ENCODE results near the gene XYLT1. TPM values are rescaled to one million over a fixed set of nuclear protein-coding genes. Genes with fewer than 3 reads are reported as not detected.
A peak's percentile ranks its signal among the peaks of the same experiment; 100 is the strongest.

Gene XYLT1
- total and polyA plus RNA-seq, 9 of the 15 experiments (the other 6 are each of a cell fraction or from before 2014, with no cell fraction given), result 0.03 to 0.09 (median 0.08) TPM; not detected in 6

GRCh38 chr16:17364319-17365210, 106.2 kb downstream of the XYLT1 start:
- WGBS (ENCODE audit: insufficient coverage, low coverage, missing lambda C conversion rate), result under 1% methylated on average over 18 of the region's 18 CpGs
- no peak overlapping the region for H3K27ac ChIP-seq (ENCODE audit: extremely low read depth, low read depth, low read length)
- intact Hi-C loops (cut with micrococcal nuclease) (no loop called here), in situ Hi-C loops (cut with MboI) (no loop called here)
- no peak overlapping the region for H3K9ac ChIP-seq (ENCODE audit: insufficient read depth in 1 of 2, low read depth in 2 of 2, low read length in 2 of 2)
- H3K4me3 ChIP-seq, result no peak overlapping the region
- H3K9me3 ChIP-seq (replicated peaks; ENCODE audit: control insufficient read depth, insufficient read depth, low read depth, low read length), result no peaks in the 10 kb centered on the region
- H3K9me1 ChIP-seq (ENCODE audit: control insufficient read depth, insufficient read depth, low read length), result no peaks in the 10 kb centered on the region
- ChIA-PET CTCF (ENCODE audit: low intra/inter-chr PET ratio) (no interaction called here), POLR2A (interaction anchor here (1.1 kb wide), 1 partner anchor 13 kb away, joined by 5 read pairs; no protein-coding TSS in a partner anchor)
- H3K4me1 ChIP-seq (replicated peaks in 1 of 2; ENCODE audit: control insufficient read depth in 2 of 2, insufficient read depth in 2 of 2, low read length in 2 of 2), result no peaks in the 10 kb centered on the region
- H4K20me1 ChIP-seq (replicated peaks; ENCODE audit: control insufficient read depth, insufficient read depth, low read length), result no peaks in the 10 kb centered on the region; the same call in 1 of the 2 replicates
- no peak overlapping the region for H3K4me2 ChIP-seq (ENCODE audit: insufficient read depth, low read length)
- DNase-seq (ENCODE audit: extremely low read depth in 1 of 4, low spot score in 3 of 4), result no peak
- H3K79me2 ChIP-seq (ENCODE audit: control insufficient read depth, insufficient read depth, low read length), result no peaks in the 10 kb centered on the region
- no peak overlapping the region for H2AFZ ChIP-seq (ENCODE audit: low read depth, low read length)
- H3K27me3 ChIP-seq (ENCODE audit: control insufficient read depth in 2 of 2, insufficient read depth in 2 of 2, low read length in 2 of 2), result peaks cover 11 to 42% of the 10 kb centered on the region in 2 experiments; a peak in 3 of 5 replicates
- H3K36me3 ChIP-seq (ENCODE audit: control insufficient read depth, insufficient read depth, low read length), result no peaks in the 10 kb centered on the region
- no peak for FAIRE-seq
- no TSS peak for BruUV-seq (replicated peaks)
- no peak for ATAC-seq
- TF ChIP-seq ZNF124 (CRISPR knock-in tag; IDR thresholded peaks at IDR 0.05) (no peak), SMARCB1 (IDR thresholded peaks at IDR 0.05; ENCODE audit: insufficient read length, low read depth) (no peak), RBM39 (optimal IDR thresholded peaks at IDR 0.05; ENCODE audit: low read depth, low read length) (no peak), RAD51 (IDR thresholded peaks at IDR 0.05; ENCODE audit: borderline replicate concordance, low read depth) (peak; percentile 77), ZNF140 (CRISPR knock-in tag; IDR thresholded peaks at IDR 0.05) (no peak), ZBTB34 (CRISPR knock-in tag; IDR thresholded peaks at IDR 0.05) (no peak), ZBTB33 (CRISPR knock-in tag; IDR thresholded peaks at IDR 0.05) (no peak), ILF3 (IDR thresholded peaks at IDR 0.05; ENCODE audit: borderline replicate concordance) (no peak), USF2 (CRISPR knock-in tag; IDR thresholded peaks at IDR 0.05) (peak; percentile 71), HSF4 (CRISPR knock-in tag; IDR thresholded peaks at IDR 0.05; ENCODE audit: borderline replicate concordance) (no peak), ZBTB9 (CRISPR knock-in tag; IDR thresholded peaks at IDR 0.05) (no peak), HMG20B (CRISPR knock-in tag; IDR thresholded peaks at IDR 0.05) (no peak), U2AF1 (optimal IDR thresholded peaks at IDR 0.05; ENCODE audit: low read depth, low read length) (no peak), NFATC3 (IDR thresholded peaks at IDR 0.05) (no peak)

Data from K562 (cell line).